HG02798 (cell line): Measurements from ENCODE around the gene CSPG4.
A peak's percentile ranks its signal among the peaks of the same experiment; 100 is the strongest.
"Not testable (repeated sequence)": the region's sequence is repeated elsewhere in the genome, so short reads cannot be mapped to it uniquely, and the experiment has no call there.

Experiments
- ATAC-seq: cut with Tn5 transposase; IDR thresholded peaks from one replicate; pipeline ENCODE4 v1.9.1; 2021; ENCODE audit warnings: mild to moderate bottlenecking; ENCODE audit not compliant: unreplicated experiment, poor library complexity

CSPG4 gene

DNA sequence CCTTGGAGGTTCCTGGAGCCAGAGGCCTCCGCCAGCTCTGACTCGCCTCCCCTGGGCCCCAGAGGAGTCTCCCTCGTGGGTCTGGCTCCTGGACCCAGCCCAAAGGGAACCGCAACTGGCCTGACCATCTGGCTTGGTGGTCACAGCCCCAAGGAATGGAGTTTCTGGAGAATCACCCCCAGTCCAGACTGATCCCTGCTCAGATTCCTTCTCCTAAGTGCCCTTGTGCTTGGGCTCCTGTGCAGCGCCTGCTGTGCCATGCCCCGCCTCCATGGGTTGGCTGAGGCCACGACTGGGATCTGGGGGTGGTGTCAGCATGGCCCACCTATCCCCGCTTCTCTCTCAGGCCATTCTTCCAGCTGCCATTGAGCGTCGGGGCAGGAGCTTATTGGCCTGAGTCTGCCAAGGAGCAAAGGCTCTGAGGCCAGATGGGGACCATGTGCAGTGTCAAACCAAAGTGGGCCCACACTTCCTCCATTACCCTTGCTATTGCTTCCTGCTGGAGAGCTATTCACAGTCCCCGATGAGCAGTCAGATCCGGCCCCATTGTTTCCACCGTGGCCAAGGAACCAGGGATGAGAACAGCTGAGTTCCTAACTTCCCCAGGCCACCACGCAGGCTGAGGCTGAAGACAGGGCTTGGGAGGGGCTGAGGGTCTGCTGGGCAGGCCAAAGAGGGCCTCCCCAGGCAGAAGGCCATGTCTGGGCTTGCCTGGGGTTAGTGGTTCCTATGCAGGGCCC, 19.0 kb downstream of the CSPG4 start:
- ATAC-seq, result no peak

GRCh38 chr15:75693028-75693427, 19.6 kb downstream of the CSPG4 start:
- not testable (repeated sequence) for ATAC-seq

DNA sequence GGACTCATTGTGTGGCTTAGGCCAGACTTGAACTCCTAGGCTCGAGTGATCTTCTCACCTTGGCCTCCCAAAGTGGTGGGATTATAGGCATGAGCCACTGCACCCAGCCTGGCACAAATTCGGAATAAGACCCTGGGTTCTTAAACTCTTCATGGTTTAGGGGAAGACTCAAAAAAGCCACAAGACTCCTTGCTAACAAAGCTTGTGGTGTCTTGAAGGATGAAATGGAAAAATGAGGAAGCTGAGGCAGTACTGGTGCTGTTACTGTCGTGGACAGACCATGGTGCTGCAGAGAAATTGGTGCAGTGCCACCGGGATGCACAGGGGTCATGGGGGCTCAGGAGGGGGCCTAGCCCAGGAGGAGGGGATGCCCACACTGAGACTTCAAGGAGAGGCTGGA, 20.3 kb downstream of the CSPG4 start:
- ATAC-seq, result not testable (repeated sequence)

GRCh38 chr15:75689429-75689828, 23.2 kb downstream of the CSPG4 start:
- ATAC-seq, result not testable (repeated sequence)

DNA sequence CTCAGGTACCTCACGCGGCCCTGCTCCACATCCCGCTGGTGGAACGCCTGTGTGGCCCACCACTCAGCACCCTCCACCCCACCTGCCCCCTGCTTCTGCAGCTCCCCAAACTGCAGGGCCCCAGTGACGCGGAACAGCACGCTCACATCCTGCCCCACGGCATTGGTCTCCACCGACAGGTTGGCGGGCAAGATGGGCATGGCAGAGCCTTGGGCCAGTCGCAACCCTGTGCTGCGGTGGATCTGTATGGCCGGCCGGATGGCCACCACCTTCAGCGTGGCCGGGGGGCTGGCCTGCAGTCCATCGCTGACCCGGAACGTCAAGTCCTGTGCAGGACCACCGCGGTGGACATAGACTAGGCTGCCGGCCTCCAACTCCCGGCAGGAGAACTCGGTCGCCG, 23.8 kb downstream of the CSPG4 start:
- ATAC-seq, result no peak

DNA sequence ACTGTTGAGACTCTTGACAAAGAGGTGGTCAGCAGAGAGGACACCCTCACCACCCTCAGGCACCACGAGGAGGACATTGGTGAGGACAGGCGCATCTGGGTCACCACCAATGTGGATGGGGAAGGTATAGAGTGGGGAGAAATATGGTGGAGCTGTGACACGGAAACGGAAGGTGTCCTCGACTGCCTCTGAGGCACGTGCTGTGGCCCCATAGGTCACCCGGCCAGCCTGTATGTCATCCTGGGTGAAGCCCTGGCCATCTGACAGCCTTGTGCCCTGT, 24.4 kb downstream of the CSPG4 start:
- no peak for ATAC-seq

DNA sequence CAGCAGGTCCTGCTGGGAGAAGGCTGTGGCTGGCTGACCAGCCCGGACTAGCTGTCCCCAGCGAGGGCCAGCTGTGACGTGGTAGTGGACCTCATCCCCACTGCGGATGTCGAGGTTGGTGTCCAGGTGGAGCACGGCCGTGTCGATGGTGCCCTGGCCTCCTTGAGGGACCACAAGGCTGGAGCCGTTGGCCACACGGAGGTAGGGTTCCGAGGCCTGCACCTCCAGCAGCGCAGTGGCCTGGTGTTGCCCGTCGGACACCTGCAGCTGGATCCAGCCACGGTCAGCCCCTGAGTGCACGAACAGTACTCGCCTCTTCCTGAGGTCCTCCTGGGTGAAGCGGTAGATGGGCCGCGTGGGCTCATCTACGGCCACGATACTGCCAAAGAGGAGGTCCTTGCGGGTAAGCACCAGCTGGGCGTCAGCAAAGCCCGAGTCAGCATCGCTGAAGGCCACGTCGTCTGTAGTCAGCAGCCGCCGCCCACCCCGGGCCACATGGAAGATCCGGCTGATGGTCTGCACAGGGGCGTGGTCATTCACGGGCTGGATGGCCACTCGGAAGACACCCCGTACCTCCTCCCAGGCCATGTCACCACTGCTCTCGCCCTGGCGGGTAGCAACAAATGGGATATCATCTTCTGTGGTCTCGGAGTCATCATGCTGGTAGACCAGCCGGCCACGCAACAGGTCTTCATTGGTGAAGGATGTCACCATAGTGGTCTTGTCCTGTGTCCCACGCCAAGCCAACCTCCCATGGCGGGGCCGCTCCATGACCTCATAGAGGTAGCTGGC, 25.0 kb downstream of the CSPG4 start:
- no peak for ATAC-seq

DNA sequence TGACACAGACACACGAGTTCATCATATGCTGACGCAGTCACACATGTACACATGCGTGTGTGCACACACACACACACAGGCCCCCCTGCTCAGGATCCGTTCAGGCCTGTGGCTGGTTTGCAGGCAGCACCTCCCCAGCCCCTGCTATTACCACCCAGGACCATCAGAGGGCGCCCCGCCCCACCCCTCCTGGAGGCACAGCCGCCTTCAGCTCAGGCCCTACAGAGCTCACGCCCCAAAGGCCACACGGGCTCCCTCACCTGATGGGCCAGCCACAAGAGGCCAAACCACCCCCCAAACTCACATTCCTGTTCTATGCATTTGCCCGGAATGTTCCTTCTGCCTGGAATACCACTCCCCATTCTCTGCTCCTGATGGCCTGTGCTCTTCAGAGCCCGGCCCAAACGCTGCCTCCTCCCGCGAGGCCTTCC, 26.4 kb downstream of the CSPG4 start:
- ATAC-seq, result peak; percentile 62

GRCh38 chr15:75685195-75685594, 27.5 kb downstream of the CSPG4 start:
- no peak for ATAC-seq

- ATAC-seq, result no peak
These were observed 28.0 kb downstream of the CSPG4 start for GRCh38 chr15:75684648-75685047.

DNA sequence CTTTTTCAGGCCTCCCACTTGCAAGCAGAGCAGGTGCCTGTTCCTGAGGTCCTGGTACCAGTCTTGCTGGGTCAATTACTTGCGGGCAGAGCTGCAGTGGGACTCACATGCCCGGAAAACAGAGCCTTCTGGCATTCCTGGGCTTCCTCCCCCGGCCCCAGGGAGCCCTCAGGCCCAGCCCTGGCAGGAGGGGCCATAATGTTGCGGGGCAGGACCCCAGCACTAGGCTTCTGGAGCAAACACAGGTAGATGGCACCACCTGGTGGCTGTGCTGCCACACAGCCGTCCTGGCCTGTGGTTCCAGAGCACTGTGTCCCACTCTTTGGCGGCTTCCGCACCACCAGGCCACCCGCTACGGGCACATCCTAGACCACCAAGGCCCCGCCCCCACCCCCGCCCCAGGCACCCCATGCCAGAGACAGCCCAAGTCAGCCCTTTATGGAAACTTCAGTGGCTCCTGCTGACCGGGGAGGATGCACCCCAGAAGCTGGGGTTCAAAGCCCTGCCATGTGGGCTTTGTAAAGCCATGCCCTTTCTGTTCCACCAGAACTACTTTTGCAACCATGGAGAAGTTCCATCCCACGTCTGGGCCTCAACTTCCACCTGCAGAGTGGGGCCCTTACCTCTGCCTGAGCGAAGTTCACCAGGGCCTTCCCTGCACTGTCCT, 28.9 kb downstream of the CSPG4 start:
- ATAC-seq, result peak; percentile 62

GRCh38 chr15:75682181-75683135, 30.2 kb downstream of the CSPG4 start:
- no peak for ATAC-seq

DNA sequence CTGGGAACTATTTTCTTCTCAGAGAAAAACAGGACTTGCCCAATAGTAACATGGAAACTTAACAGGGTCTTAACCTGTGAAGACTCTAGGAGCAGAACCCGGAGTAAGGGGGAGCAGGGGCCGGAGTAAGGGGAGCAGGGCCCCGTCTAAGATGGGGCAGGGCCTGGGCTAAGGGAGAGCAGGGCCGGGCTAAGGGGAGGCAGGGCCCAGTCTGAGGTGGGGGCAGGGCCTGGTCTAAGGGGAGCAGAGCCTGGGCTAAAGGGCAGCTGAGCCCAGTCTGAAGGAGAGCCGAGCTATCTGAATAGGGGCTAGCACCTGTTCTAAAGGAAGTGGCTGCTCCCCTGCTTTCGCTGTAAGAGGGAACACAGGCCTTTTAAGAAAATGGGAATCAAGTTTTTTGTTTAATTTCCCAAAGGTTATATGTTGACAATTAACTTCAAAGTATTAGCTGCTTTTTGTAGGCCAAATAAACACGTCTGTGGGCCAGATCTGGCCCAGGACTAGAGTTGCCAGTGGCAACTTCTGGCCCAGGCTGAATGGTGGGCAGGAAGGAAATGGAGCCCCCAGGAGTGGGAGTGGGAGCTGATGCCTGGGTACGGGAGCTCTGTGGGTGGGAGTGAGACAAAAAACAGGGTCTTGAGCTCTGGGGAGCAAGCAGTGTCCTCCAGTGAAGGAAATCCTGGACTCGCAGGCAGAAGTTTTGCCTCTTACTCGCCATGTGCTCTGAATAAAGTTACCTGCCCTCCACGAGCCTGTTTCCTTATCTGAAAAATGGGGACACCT, 32.5 kb downstream of the CSPG4 start:
- ATAC-seq, result no peak

GRCh38 chr15:75678324-75678690, 34.3 kb downstream of the CSPG4 start:
- ATAC-seq, result not testable (repeated sequence)

DNA sequence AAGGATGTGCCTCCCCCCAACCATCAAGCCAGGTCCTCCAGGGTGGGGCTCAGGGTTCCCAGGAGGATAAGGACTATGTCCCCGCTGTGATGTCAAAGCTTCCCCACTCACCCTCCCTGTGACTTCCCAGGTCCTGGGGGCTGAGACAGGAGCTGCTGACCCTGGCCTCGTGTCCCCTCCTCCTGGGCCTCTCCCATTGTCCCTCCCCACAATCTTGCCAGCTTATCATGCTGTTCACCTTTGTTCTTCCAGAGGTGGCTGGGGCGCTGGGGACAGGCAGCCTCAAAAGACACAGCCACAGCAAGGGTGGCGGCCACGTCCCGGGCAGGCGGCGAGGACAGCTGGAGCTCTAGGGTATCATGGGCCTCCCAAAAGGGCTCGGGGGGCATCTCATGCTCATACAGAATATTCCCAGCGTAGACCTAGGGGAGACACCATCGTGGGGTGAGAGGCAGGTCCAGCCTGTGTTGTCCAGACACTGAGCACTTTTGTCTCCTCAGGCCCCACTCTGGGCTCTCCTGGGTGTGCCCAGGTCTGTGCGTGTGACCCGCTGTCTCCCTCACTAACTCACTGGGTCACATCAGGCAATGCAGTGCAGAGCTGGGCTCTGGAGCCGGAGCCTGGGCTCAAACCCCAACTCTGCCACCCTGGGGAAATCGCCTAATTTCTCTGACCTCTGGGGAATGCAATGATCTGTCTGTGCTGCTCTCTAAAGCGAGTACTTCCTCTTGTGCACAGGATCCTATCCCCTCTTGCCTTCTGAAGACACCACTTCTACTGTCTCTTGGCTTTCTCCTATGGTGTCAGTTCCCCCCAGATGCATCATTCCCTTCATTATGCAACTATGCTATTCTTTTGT, 35.0 kb downstream of the CSPG4 start:
- ATAC-seq, result no peak

GRCh38 chr15:75676688-75677464, 35.8 kb downstream of the CSPG4 start:
- ATAC-seq, result no peak

GRCh38 chr15:75675579-75676404, 36.9 kb downstream of the CSPG4 start:
- no peak for ATAC-seq
